Ureter (tissue), 1 donor: ENCODE results near the gene SNRNP48. TPM values are rescaled to one million over a fixed set of nuclear protein-coding genes. Genes with fewer than 3 reads are reported as not detected.

ENCODE experiments used
- DNase-seq: peaks from one replicate; pipeline ENCODE4 v3.0.0-alpha.2; 2020; ENCODE audit warnings: low spot score
- total RNA-seq: library from RNA; stranded (reverse); gene quantifications from one replicate; pipeline ENCODE4 v1.2.4, GENCODE V29; 2023
- donor health status: DM: yes; HTN: yes; CAD: no.

The SNRNP48 gene
- total RNA-seq, 1 donor from 2014 or later, result 12.2 TPM

GRCh38 chr6:7593229-7593628 lies 3.2 kb downstream of the SNRNP48 start:
- DNase-seq, result no peak

GRCh38 chr6:7594579-7595125 lies 4.7 kb downstream of the SNRNP48 start:
- DNase-seq, result no peak

- DNase-seq, result no peak
Observed at GRCh38 chr6:7604003-7604402, 14.0 kb downstream of the SNRNP48 start.

GRCh38 chr6:7604506-7604905 lies 14.5 kb downstream of the SNRNP48 start:
- no peak for DNase-seq

GRCh38 chr6:7615611-7616383 lies 25.8 kb downstream of the SNRNP48 start:
- no peak for DNase-seq

- DNase-seq, result no peak
Observed at GRCh38 chr6:7617801-7618764, 28.1 kb downstream of the SNRNP48 start.

- DNase-seq, result no peak
Observed at GRCh38 chr6:7621761-7622160, 31.8 kb downstream of the SNRNP48 start.

GRCh38 chr6:7624796-7625710 lies 35.1 kb downstream of the SNRNP48 start:
- DNase-seq, result no peak

GRCh38 chr6:7628479-7628878 lies 38.5 kb downstream of the SNRNP48 start:
- no peak for DNase-seq

- DNase-seq, result no peak
Observed at GRCh38 chr6:7628909-7629308, 38.9 kb downstream of the SNRNP48 start.

GRCh38 chr6:7629321-7629720 lies 39.3 kb downstream of the SNRNP48 start:
- DNase-seq, result no peak

- no peak for DNase-seq
Observed at GRCh38 chr6:7630792-7631191, 40.8 kb downstream of the SNRNP48 start.

- no peak for DNase-seq
Observed at GRCh38 chr6:7631466-7631865, 41.5 kb downstream of the SNRNP48 start.

- DNase-seq, result no peak
Observed at GRCh38 chr6:7632501-7633290, 42.7 kb downstream of the SNRNP48 start.

- DNase-seq, result no peak
Observed at GRCh38 chr6:7633361-7633760, 43.4 kb downstream of the SNRNP48 start.

GRCh38 chr6:7636151-7636550 lies 46.2 kb downstream of the SNRNP48 start:
- DNase-seq, result no peak

GRCh38 chr6:7637533-7637932 lies 47.5 kb downstream of the SNRNP48 start:
- DNase-seq, result no peak

- DNase-seq, result no peak
Observed at GRCh38 chr6:7639427-7639826, 49.4 kb downstream of the SNRNP48 start.

- DNase-seq, result no peak
Observed at GRCh38 chr6:7640016-7640415, 50.0 kb downstream of the SNRNP48 start.
